PFSK-1 (cell line): ENCODE results near the gene CBX8.

Experiments
- FOXP2 ChIP-seq: optimal IDR thresholded peaks from 2 replicates; pipeline ENCODE3; 2011; ENCODE audit warnings: borderline replicate concordance, control low read depth, inconsistent platforms; ENCODE audit not compliant: insufficient read depth; ENCODE audit errors: extremely low read length, extremely low read depth
- POLR2AphosphoS5 ChIP-seq: IDR thresholded peaks from 2 replicates; pipeline ENCODE4 v1.6.1; 2012; ENCODE audit warnings: low read depth, mild to moderate bottlenecking, control low read depth, low read length, moderate library complexity
- REST ChIP-seq, 2 experiments: IDR thresholded peaks; 2 replicates each; pipeline versions ENCODE4 v1.6.1 to v1.8.0; 2011 to 2012; ENCODE audit warnings: low read depth in 2 of 2, low read length in 2 of 2, control low read depth in 1 of 2, inconsistent platforms in 1 of 2, mild to moderate bottlenecking in 1 of 2, moderate library complexity in 1 of 2; ENCODE audit not compliant: insufficient read depth in 1 of 2
- SIN3A ChIP-seq: IDR thresholded peaks from 2 replicates; pipeline ENCODE4 v1.6.1; 2012; ENCODE audit warnings: mild to moderate bottlenecking, low read length, moderate library complexity, borderline replicate concordance; ENCODE audit not compliant: insufficient read depth
- TAF1 ChIP-seq: IDR thresholded peaks from 2 replicates; pipeline ENCODE4 v1.6.1; 2012; ENCODE audit warnings: low read length, control low read depth, borderline replicate concordance; ENCODE audit not compliant: insufficient read depth

GRCh38 chr17:79844869-79845600 is 48.2 kb upstream of the CBX8 start:
- no peak for TF ChIP-seq POLR2AphosphoS5
- no peak for TF ChIP-seq SIN3A
- no peak for TF ChIP-seq TAF1
- no peak for TF ChIP-seq REST (IDR thresholded peaks at IDR 0.05; ENCODE audit: insufficient read depth in 1 of 2, low read depth in 2 of 2, low read length in 2 of 2)
- TF ChIP-seq FOXP2, result no peak
